RWPE2 (cell line): ENCODE measurements around the gene TP73.

Experiments used
- ATAC-seq: fragments of 200-7000 bp; cut with Tn5 transposase; 3 replicates; pipeline ENCODE4 v1.9.1; 2021; ENCODE audit warnings: low read depth
- DNase-seq: peaks from one replicate; pipeline ENCODE4 v3.0.0-alpha.2; 2020; ENCODE audit warnings: low spot score
- H3K27ac ChIP-seq: fragments of 450-650 bp; 2 replicates; pipeline ENCODE4 v1.5.1; 2017; ENCODE audit warnings: mild to moderate bottlenecking; ENCODE audit not compliant: poor library complexity, severe bottlenecking
- H3K27me3 ChIP-seq: fragments of 250-450 bp; sonication (Bioruptor Pico); 2 replicates; pipeline ENCODE4 v1.5.1; 2021; ENCODE audit warnings: mild to moderate bottlenecking, moderate library complexity; ENCODE audit not compliant: insufficient read depth, poor library complexity, severe bottlenecking
- H3K36me3 ChIP-seq: fragments of 250-450 bp; sonication (Bioruptor Pico); 2 replicates; pipeline ENCODE4 v1.5.1; 2020; ENCODE audit warnings: low read depth, mild to moderate bottlenecking, moderate library complexity
- H3K4me1 ChIP-seq: fragments of 250-450 bp; sonication (Bioruptor Pico); 2 replicates; pipeline ENCODE4 v1.5.1; 2021; ENCODE audit warnings: mild to moderate bottlenecking, moderate library complexity; ENCODE audit not compliant: insufficient read depth, poor library complexity, severe bottlenecking
- H3K4me3 ChIP-seq: fragments of 250-450 bp; sonication (Bioruptor Pico); 2 replicates; pipeline ENCODE4 v1.5.1; 2021; ENCODE audit warnings: mild to moderate bottlenecking, moderate library complexity; ENCODE audit not compliant: severe bottlenecking
- H3K9me3 ChIP-seq: fragments of 250-450 bp; sonication (Bioruptor Pico); 2 replicates; pipeline ENCODE4 v1.5.1; 2021; ENCODE audit warnings: mild to moderate bottlenecking, moderate library complexity; ENCODE audit not compliant: severe bottlenecking
- CTCF ChIP-seq: fragments of 450-650 bp; IDR thresholded peaks from one replicate; pipeline ENCODE4 v1.5.1; 2017; ENCODE audit warnings: mild to moderate bottlenecking, moderate library complexity; ENCODE audit not compliant: poor library complexity, severe bottlenecking

Gene TP73

GRCh38 chr1:3711780-3712451 lies 59.6 kb downstream of the TP73 start:
- ATAC-seq (peak; percentile 82), DNase-seq (no peak)
- Histone ChIP-seq H3K9me3 (no peaks in the 10 kb centered on the region), H3K27ac (peak overlapping the region; percentile 60), H3K27me3 (no peaks in the 10 kb centered on the region), H3K4me1 (peaks cover 28% of the 10 kb centered on the region), H3K4me3 (no peak overlapping the region), H3K36me3 (no peaks in the 10 kb centered on the region)
- no peak for TF ChIP-seq CTCF

- H3K36me3 ChIP-seq: no peaks in the 10 kb centered on the region
- ATAC-seq (no peak), DNase-seq (no peak)
- peaks cover 31% of the 10 kb centered on the region for H3K4me1 ChIP-seq
- no peaks in the 10 kb centered on the region for H3K9me3 ChIP-seq
- no peak overlapping the region for H3K4me3 ChIP-seq
- no peaks in the 10 kb centered on the region for H3K27me3 ChIP-seq
- TF ChIP-seq CTCF: no peak
- peak overlapping the region; percentile 60 for H3K27ac ChIP-seq
Measured at GRCh38 chr1:3712573-3713535, 60.5 kb downstream of the TP73 start.

GRCh38 chr1:3713840-3714239 lies 61.5 kb downstream of the TP73 start:
- H3K27me3 ChIP-seq: no peaks in the 10 kb centered on the region
- H3K36me3 ChIP-seq: no peaks in the 10 kb centered on the region
- no peak overlapping the region for H3K4me3 ChIP-seq
- H3K4me1 ChIP-seq: peaks cover 32% of the 10 kb centered on the region
- no peak overlapping the region for H3K27ac ChIP-seq
- no peaks in the 10 kb centered on the region for H3K9me3 ChIP-seq
- TF ChIP-seq CTCF: no peak
- DNase-seq: no peak
- no peak for ATAC-seq

GRCh38 chr1:3714284-3714741 lies 62.0 kb downstream of the TP73 start:
- Histone ChIP-seq H3K27me3 (no peaks in the 10 kb centered on the region), H3K36me3 (no peaks in the 10 kb centered on the region), H3K4me1 (peaks cover 32% of the 10 kb centered on the region), H3K4me3 (no peak overlapping the region), H3K9me3 (no peaks in the 10 kb centered on the region), H3K27ac (no peak overlapping the region)
- ATAC-seq (no peak), DNase-seq (no peak)
- no peak for TF ChIP-seq CTCF
